ENCODE data around the gene NXNL1. TPM values are rescaled to one million over a fixed set of nuclear protein-coding genes. Genes with fewer than 3 reads are reported as not detected.
A peak's percentile ranks its signal among the peaks of the same experiment; 100 is the strongest.

Gene NXNL1
- total and polyA plus RNA-seq, 2 experiments from 2014 or later = not detected

DNA sequence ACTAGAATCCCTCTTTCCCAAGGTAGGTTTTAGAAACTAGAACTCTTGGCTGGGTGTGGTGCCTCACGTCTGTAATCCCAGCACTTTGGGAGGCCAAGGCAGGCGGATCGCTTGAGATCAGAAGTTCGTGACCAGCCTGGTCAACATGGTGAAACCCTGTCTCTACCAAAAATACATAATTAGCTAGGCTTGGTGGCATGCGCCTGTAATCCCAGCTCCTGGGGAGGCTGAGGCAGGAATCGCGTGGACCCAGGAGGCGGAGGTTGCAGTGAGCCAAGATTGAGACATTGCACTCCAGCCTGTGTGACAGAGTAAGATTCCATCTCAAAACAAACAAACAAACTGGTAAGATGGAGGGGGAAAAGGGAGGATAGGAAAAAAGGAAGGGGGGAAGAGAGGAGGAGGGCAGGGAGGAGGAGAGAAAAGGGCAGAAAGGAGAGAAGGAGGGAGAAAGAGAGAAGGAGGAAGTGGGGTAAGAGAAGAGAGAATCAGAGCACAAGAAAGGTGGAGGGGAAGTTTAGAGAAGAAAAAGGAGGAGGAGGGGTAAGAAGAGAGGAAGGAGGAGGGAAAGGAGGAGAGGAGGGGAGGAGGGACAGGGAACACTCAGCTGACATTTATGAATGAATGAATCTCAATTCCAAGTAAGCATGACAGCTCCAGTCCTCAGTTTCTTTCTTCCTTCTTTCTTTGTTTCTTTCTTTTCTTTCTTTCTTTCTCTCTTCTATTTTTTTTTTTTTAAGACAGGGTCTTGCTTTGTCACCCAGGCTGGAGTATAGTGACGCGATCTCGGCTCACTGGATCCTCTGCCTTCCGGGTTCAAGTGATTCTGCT, 7.0 kb upstream of the NXNL1 start:
- no peak for DNase-seq
- no peak overlapping the region for H3K4me3 ChIP-seq
- no peaks in the 10 kb centered on the region for H3F3A ChIP-seq (ENCODE audit: insufficient read depth)
- no peaks in the 10 kb centered on the region for H3K36me3 ChIP-seq (ENCODE audit: low read depth)
- in situ Hi-C loops (cut with MboI) = no loop called here
- no peaks in the 10 kb centered on the region for H3K9me2 ChIP-seq (ENCODE audit: insufficient read depth)
- TF ChIP-seq EZH2 (IDR thresholded peaks at IDR 0.05; ENCODE audit: insufficient read depth, poor library complexity, severe bottlenecking) (no peak), EZH2phosphoT487 (IDR thresholded peaks at IDR 0.05; ENCODE audit: insufficient read depth, low read depth) (no peak)
- no peak overlapping the region for H3K27ac ChIP-seq
- no peak overlapping the region for H3K9ac ChIP-seq
- H3K4me2 ChIP-seq (ENCODE audit: unreplicated experiment) = no peak overlapping the region
- no peaks in the 10 kb centered on the region for H3K9me3 ChIP-seq (ENCODE audit: low read depth)
- peaks cover 19% of the 10 kb centered on the region for H3K4me1 ChIP-seq (ENCODE audit: insufficient read depth)
- peak overlapping the region; percentile 43; the same call in 1 of the 2 replicates for H2AFZ ChIP-seq
- peaks cover 20% of the 10 kb centered on the region for H3K79me2 ChIP-seq (ENCODE audit: insufficient read depth)
- no peaks in the 10 kb centered on the region for H4K20me1 ChIP-seq (ENCODE audit: insufficient read depth)
- H3K27me3 ChIP-seq (replicated peaks; ENCODE audit: insufficient read depth) = no peaks in the 10 kb centered on the region
- 73 to 78% methylated on average over 12 of the region's 12 CpGs for WGBS, 2 experiments (ENCODE audit: low coverage in 1 of 2, low lambda C conversion rate in 2 of 2, missing lambda C conversion rate in 2 of 2)

DNA sequence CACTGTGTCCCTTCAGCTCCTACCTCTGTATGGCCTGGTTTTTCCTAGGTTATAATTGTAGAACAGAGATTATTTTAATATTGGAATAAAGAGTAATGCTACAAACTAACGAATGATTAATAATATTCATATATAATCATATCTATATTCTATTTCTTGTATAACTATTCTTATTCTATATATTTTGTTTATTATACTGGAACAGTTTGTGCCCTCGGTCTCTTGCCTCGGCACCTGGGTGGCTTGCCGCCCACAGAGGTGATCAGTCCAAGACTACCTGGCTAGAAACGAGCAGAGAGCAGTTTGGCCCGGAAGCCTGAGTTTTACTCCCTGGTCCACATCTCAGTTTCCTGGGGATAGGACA, 5.7 kb upstream of the NXNL1 start:
- Histone ChIP-seq H3K9me2 (ENCODE audit: insufficient read depth) (no peaks in the 10 kb centered on the region), H3F3A (ENCODE audit: insufficient read depth) (no peaks in the 10 kb centered on the region), H3K36me3 (ENCODE audit: low read depth) (no peaks in the 10 kb centered on the region), H3K27ac (no peak overlapping the region), H2AFZ (no peak overlapping the region), H3K4me1 (ENCODE audit: insufficient read depth) (peaks cover 16% of the 10 kb centered on the region), H3K4me2 (ENCODE audit: unreplicated experiment) (no peak overlapping the region), H3K9me3 (ENCODE audit: low read depth) (no peaks in the 10 kb centered on the region), H3K9ac (no peak overlapping the region), H3K27me3 (replicated peaks; ENCODE audit: insufficient read depth) (no peaks in the 10 kb centered on the region), H3K79me2 (ENCODE audit: insufficient read depth) (peaks cover 8% of the 10 kb centered on the region), H4K20me1 (ENCODE audit: insufficient read depth) (no peaks in the 10 kb centered on the region), H3K4me3 (no peak overlapping the region)
- WGBS, 2 experiments (ENCODE audit: low coverage in 1 of 2, low lambda C conversion rate in 2 of 2, missing lambda C conversion rate in 2 of 2) = 33 to 36% methylated on average over 6 of the region's 6 CpGs
- TF ChIP-seq EZH2 (IDR thresholded peaks at IDR 0.05; ENCODE audit: insufficient read depth, poor library complexity, severe bottlenecking) (no peak), EZH2phosphoT487 (IDR thresholded peaks at IDR 0.05; ENCODE audit: insufficient read depth, low read depth) (no peak)
- no peak for DNase-seq
- in situ Hi-C loops (cut with MboI) = no loop called here

DNA sequence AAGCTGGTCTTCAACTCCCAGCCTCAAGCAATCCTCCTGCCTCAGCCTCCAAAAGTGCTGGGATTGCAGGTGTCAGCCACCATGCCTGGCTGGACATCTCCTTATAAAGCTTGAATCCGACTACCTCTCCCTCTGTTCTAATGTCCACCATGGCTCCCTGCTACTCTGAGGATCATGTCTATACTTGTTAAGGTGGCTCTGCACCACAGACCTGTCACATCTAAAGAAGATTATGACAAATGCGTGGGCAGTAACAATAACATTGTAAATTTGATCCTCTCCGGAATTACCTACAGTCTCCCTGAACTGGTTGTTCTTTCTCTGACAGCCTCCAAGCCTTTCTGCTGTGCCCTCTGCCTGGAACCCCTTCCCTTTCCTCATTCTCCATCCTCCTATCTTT, 1.8 kb downstream of the NXNL1 start:
- Histone ChIP-seq H3K9me2 (ENCODE audit: insufficient read depth) (no peaks in the 10 kb centered on the region), H3F3A (ENCODE audit: insufficient read depth) (no peaks in the 10 kb centered on the region), H3K36me3 (ENCODE audit: low read depth) (no peaks in the 10 kb centered on the region), H3K4me3 (no peak overlapping the region), H3K27me3 (replicated peaks; ENCODE audit: insufficient read depth) (peaks cover 12% of the 10 kb centered on the region; the same call in 1 of the 2 replicates), H3K27ac (no peak overlapping the region), H3K4me2 (ENCODE audit: unreplicated experiment) (no peak overlapping the region), H3K79me2 (ENCODE audit: insufficient read depth) (no peaks in the 10 kb centered on the region), H3K9me3 (ENCODE audit: low read depth) (no peaks in the 10 kb centered on the region), H3K9ac (no peak overlapping the region), H2AFZ (no peak overlapping the region), H4K20me1 (ENCODE audit: insufficient read depth) (no peaks in the 10 kb centered on the region), H3K4me1 (ENCODE audit: insufficient read depth) (no peaks in the 10 kb centered on the region)
- DNase-seq = no peak
- 42 to 54% methylated on average over 3 of the region's 3 CpGs for WGBS, 2 experiments (ENCODE audit: low coverage in 1 of 2, low lambda C conversion rate in 2 of 2, missing lambda C conversion rate in 2 of 2)
- TF ChIP-seq EZH2phosphoT487 (IDR thresholded peaks at IDR 0.05; ENCODE audit: insufficient read depth, low read depth) (no peak), EZH2 (IDR thresholded peaks at IDR 0.05; ENCODE audit: insufficient read depth, poor library complexity, severe bottlenecking) (no peak)
- in situ Hi-C loops (cut with MboI) = no loop called here

DNA sequence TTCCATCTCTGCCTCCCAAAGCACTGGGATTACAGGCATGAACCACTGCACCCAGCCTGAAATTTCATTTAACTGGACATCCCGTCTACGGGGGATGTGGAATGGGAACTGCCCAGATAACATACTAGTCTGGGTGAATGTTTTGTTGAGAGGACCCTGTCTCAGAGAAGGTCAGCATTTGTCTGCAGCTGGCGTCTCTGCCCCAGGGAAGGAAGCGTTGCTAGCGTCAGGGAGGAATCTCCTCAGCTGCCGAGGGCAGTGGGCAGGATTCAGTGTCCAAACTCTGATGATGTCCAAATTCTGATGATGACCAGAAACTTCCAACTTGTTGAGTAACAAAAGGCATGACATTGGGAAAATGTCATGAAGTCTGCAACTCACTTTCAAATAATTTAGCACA, 3.1 kb downstream of the NXNL1 start:
- Histone ChIP-seq H3K4me2 (ENCODE audit: unreplicated experiment) (no peak overlapping the region), H3K9ac (no peak overlapping the region), H3K4me1 (ENCODE audit: insufficient read depth) (no peaks in the 10 kb centered on the region), H3K9me2 (ENCODE audit: insufficient read depth) (no peaks in the 10 kb centered on the region), H4K20me1 (ENCODE audit: insufficient read depth) (no peaks in the 10 kb centered on the region), H3K36me3 (ENCODE audit: low read depth) (no peaks in the 10 kb centered on the region), H3K27me3 (replicated peaks; ENCODE audit: insufficient read depth) (peaks cover 16% of the 10 kb centered on the region; the same call in 1 of the 2 replicates), H3K9me3 (ENCODE audit: low read depth) (no peaks in the 10 kb centered on the region), H3K4me3 (no peak overlapping the region), H3F3A (ENCODE audit: insufficient read depth) (no peaks in the 10 kb centered on the region), H2AFZ (no peak overlapping the region), H3K79me2 (ENCODE audit: insufficient read depth) (no peaks in the 10 kb centered on the region), H3K27ac (no peak overlapping the region)
- TF ChIP-seq EZH2phosphoT487 (IDR thresholded peaks at IDR 0.05; ENCODE audit: insufficient read depth, low read depth) (no peak), EZH2 (IDR thresholded peaks at IDR 0.05; ENCODE audit: insufficient read depth, poor library complexity, severe bottlenecking) (no peak)
- in situ Hi-C loops (cut with MboI) = no loop called here
- DNase-seq = peak; percentile 23
- WGBS, 2 experiments (ENCODE audit: low coverage in 1 of 2, low lambda C conversion rate in 2 of 2, missing lambda C conversion rate in 2 of 2) = 35 to 39% methylated on average over 6 of the region's 6 CpGs

Measured in GM23248 (cell line).